Activated CD4-positive, alpha-beta memory T cell treated with anti-CD3 and anti-CD28 coated beads for 36 hours (primary cell): ENCODE measurements around the gene MAST4. TPM values are rescaled to one million over a fixed set of nuclear protein-coding genes. Genes with fewer than 3 reads are reported as not detected.

Experiments
- CTCF ChIA-PET: fragments of 350-600 bp; sonication (Branson Sonifier 250); formaldehyde crosslinking; loops from one replicate; lab custom pipeline; 2021; ENCODE audit warnings: antibody characterized with exemption, inconsistent platforms; lab: Charles Lee
- POLR2A ChIA-PET: fragments of 350-600 bp; sonication (Branson Sonifier 250); formaldehyde crosslinking; loops from one replicate; lab custom pipeline; 2021; ENCODE audit warnings: antibody characterized with exemption; lab: Charles Lee
- DNase-seq: peaks from one replicate; pipeline ENCODE4 v3.0.0-alpha.2; 2020
- H3K27ac Mint-ChIP-seq: one replicate; pipeline ENCODE4 v1.8.0; 2021; ENCODE audit warnings: mixed read lengths
- H3K27me3 Mint-ChIP-seq: one replicate; pipeline ENCODE4 v1.8.0; 2021; ENCODE audit warnings: mixed read lengths
- H3K36me3 Mint-ChIP-seq: one replicate; pipeline ENCODE4 v1.8.0; 2021; ENCODE audit warnings: mixed read lengths
- H3K4me1 Mint-ChIP-seq: one replicate; pipeline ENCODE4 v1.8.0; 2021; ENCODE audit warnings: low read depth, mixed read lengths
- H3K4me3 Mint-ChIP-seq: one replicate; pipeline ENCODE4 v1.8.0; 2021; ENCODE audit warnings: mild to moderate bottlenecking, mixed read lengths
- H3K9me3 Mint-ChIP-seq: one replicate; pipeline ENCODE4 v1.8.0; 2021; ENCODE audit warnings: mixed read lengths
- intact Hi-C: fragments of 100-400 bp; cut with micrococcal nuclease; formaldehyde crosslinking; loops from one replicate; pipeline ENCODE4 v1.15.1; 2023
- total RNA-seq, 2 experiments: library from RNA; stranded (reverse); gene quantifications; one replicate each; pipeline ENCODE4 v1.2.3, GENCODE V29; 2021

MAST4 gene
- total RNA-seq, 2 experiments from 2014 or later: 30.2 to 30.3 TPM

DNA sequence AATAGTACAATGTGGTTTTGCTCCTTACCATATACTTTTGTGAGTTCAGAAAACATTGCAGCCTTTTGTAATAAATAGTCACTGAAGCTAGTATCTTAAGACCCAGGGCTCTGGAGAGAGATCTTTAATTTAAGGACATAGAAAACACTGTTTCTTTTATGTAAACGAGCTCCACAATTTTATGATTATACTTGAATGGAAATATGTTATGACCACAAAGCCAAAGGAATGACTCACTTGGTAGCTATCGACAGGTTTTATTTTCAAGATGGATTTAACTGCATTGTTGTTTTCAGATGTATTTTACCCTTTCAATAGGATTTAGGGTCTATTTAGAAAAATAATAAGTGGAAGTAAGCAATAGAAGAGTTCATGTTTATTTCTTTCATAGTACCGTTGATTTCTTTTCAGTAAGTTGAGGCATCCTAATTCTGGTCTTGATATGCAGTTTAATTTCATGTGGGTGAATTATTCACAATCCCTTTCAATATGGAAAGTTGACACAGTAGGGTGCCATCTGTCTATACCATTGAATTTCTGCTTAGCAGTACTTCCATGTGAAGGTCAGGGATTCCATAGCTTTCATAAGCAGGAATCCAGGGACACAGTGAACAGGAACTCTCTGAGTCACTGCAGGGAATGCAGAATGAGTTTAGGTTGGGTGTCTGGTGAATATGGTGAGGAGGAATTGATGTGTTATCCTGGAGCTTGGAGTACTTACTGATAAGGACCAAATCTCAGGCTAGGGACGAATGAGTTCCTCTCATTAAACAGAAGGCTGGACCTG lies 442.8 kb downstream of the MAST4 start:
- H3K4me3 Mint-ChIP-seq: no peak overlapping the region
- ChIA-PET CTCF (interaction anchor here (0.9 to 1.1 kb wide), 2 partner anchors 12 to 226 kb away, joined by 3 read pairs; no protein-coding TSS in a partner anchor), POLR2A (no interaction called here)
- no peaks in the 10 kb centered on the region for H3K27me3 Mint-ChIP-seq
- H3K9me3 Mint-ChIP-seq: no peaks in the 10 kb centered on the region
- H3K27ac Mint-ChIP-seq: no peak overlapping the region
- H3K4me1 Mint-ChIP-seq: peaks cover 30% of the 10 kb centered on the region
- intact Hi-C loops: no loop called here
- H3K36me3 Mint-ChIP-seq: no peaks in the 10 kb centered on the region
- no peak for DNase-seq

- CTCF ChIA-PET: no interaction called here
- no peaks in the 10 kb centered on the region for H3K36me3 Mint-ChIP-seq
- intact Hi-C loops: no loop called here
- no peak overlapping the region for H3K27ac Mint-ChIP-seq
- no peaks in the 10 kb centered on the region for H3K27me3 Mint-ChIP-seq
- no peak overlapping the region for H3K4me3 Mint-ChIP-seq
- H3K4me1 Mint-ChIP-seq: peaks cover 19% of the 10 kb centered on the region
- DNase-seq: no peak
- no peaks in the 10 kb centered on the region for H3K9me3 Mint-ChIP-seq
- POLR2A ChIA-PET: interaction anchor here (1.6 kb wide), 1 partner anchor 11 kb away, joined by 3 read pairs; no protein-coding TSS in a partner anchor
Observed at GRCh38 chr5:67042176-67043003, 446.2 kb downstream of the MAST4 start.

DNA sequence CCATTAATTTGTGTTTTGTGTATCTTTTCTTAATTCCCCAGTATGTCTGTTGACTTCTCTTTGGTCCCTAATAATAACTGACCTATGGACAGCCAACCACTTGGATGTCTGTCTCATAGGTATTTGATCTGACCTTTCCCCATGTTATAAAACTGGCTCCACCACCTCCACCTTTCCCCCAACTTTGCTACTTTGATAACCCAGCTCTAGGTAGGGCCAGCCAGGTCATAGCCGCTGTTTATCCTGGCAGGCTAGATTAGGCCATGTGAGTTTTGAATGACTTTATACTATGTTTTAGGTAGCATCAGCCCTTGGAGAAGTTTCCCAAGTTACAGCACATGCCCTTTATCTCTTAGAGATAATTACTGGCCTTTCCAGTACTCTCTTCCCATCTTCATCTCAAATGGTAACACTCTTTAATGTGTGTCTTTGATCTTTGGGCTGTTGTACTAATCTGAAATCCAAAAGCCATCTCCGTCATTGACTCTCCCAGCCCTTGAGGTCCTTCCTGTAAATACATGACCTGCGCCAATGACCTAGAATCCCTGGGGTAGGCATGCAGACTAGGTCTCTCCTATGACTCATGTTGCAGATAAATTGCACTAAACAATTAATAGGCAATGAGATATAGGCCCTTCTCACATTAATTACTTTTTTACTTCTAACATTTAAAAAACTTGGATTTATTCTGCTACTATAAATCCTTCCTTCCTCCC lies 447.8 kb downstream of the MAST4 start:
- Mint-ChIP-seq H3K4me3 (no peak overlapping the region), H3K27ac (no peak overlapping the region), H3K36me3 (no peaks in the 10 kb centered on the region), H3K27me3 (no peaks in the 10 kb centered on the region), H3K9me3 (no peaks in the 10 kb centered on the region), H3K4me1 (peaks cover 11% of the 10 kb centered on the region)
- ChIA-PET POLR2A (no interaction called here), CTCF (no interaction called here)
- intact Hi-C loops: no loop called here
- no peak for DNase-seq

GRCh38 chr5:67045816-67046740 lies 449.9 kb downstream of the MAST4 start:
- no peaks in the 10 kb centered on the region for H3K9me3 Mint-ChIP-seq
- no peaks in the 10 kb centered on the region for H3K27me3 Mint-ChIP-seq
- H3K4me1 Mint-ChIP-seq: peaks cover 14% of the 10 kb centered on the region
- H3K27ac Mint-ChIP-seq: no peak overlapping the region
- intact Hi-C loops: no loop called here
- no peaks in the 10 kb centered on the region for H3K36me3 Mint-ChIP-seq
- DNase-seq: no peak
- ChIA-PET POLR2A (no interaction called here), CTCF (interaction anchor here (1.2 to 1.3 kb wide), 2 partner anchors 59 to 740 kb away, joined by 3 read pairs; no protein-coding TSS in a partner anchor)
- H3K4me3 Mint-ChIP-seq: no peak overlapping the region

- ChIA-PET CTCF (no interaction called here), POLR2A (no interaction called here)
- intact Hi-C loops: no loop called here
- Mint-ChIP-seq H3K4me1 (peaks cover 15% of the 10 kb centered on the region), H3K36me3 (no peaks in the 10 kb centered on the region), H3K4me3 (no peak overlapping the region), H3K27me3 (no peaks in the 10 kb centered on the region), H3K9me3 (no peaks in the 10 kb centered on the region), H3K27ac (no peak overlapping the region)
- no peak for DNase-seq
Observed at GRCh38 chr5:67047160-67047559, 451.0 kb downstream of the MAST4 start.

DNA sequence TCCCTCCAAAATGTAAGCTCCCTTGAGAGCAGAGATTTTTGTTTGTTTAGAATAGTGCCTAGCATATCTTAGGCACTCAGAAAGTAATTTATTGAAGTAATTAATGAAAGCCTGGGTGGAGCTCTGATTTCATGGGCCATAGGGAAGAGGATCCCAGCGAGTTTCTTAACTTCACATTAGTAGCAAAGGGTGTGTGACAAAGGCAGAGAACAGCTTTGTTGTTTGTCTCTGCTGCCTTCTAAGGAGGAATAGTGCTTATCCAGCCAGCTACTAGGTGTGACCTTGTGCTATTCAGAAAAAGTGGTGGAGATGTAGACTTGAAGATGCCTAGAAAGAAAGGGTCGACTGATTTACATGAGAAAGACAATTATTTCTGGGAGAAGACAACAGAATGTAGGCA lies 451.4 kb downstream of the MAST4 start:
- POLR2A ChIA-PET: no interaction called here
- CTCF ChIA-PET: no interaction called here
- Mint-ChIP-seq H3K27me3 (no peaks in the 10 kb centered on the region), H3K4me3 (no peak overlapping the region), H3K27ac (no peak overlapping the region), H3K4me1 (peaks cover 15% of the 10 kb centered on the region), H3K36me3 (no peaks in the 10 kb centered on the region), H3K9me3 (no peaks in the 10 kb centered on the region)
- intact Hi-C loops: no loop called here
- no peak for DNase-seq

DNA sequence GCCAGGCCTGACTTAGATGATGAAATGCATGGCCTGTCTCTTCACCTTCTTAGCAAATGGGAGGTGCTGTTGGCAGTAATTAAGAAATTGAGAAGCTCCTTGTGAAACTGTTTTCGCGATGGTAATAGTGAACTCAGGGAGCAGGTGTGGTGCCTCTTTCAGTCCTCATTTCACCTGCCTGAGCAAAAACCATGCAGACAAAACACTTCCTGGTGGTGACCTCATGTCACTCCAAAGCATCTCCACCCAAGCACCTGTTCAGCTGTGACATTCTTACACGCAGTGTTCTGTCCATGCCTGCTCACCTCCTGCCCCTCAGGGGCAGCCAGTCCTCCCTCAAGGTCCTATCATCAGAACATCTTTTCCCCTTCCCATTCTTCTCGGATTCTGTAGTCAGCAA lies 453.9 kb downstream of the MAST4 start:
- H3K27me3 Mint-ChIP-seq: no peaks in the 10 kb centered on the region
- ChIA-PET CTCF (interaction anchor here (0.8 kb wide), 2 partner anchors 17 to 35 kb away, joined by 3 to 4 read pairs; no protein-coding TSS in a partner anchor), POLR2A (no interaction called here)
- no peak overlapping the region for H3K4me3 Mint-ChIP-seq
- no peak overlapping the region for H3K27ac Mint-ChIP-seq
- intact Hi-C loops: no loop called here
- DNase-seq: no peak
- H3K4me1 Mint-ChIP-seq: peaks cover 15% of the 10 kb centered on the region
- H3K36me3 Mint-ChIP-seq: peaks cover 3% of the 10 kb centered on the region
- H3K9me3 Mint-ChIP-seq: no peaks in the 10 kb centered on the region

GRCh38 chr5:67050635-67051034 lies 454.4 kb downstream of the MAST4 start:
- H3K4me3 Mint-ChIP-seq: no peak overlapping the region
- DNase-seq: no peak
- H3K9me3 Mint-ChIP-seq: no peaks in the 10 kb centered on the region
- peaks cover 5% of the 10 kb centered on the region for H3K36me3 Mint-ChIP-seq
- H3K27ac Mint-ChIP-seq: no peak overlapping the region
- H3K4me1 Mint-ChIP-seq: peaks cover 15% of the 10 kb centered on the region
- ChIA-PET POLR2A (no interaction called here), CTCF (interaction anchor here (0.6 to 0.7 kb wide), 2 partner anchors 11 to 23 kb away, joined by 3 read pairs; no protein-coding TSS in a partner anchor)
- intact Hi-C loops: no loop called here
- H3K27me3 Mint-ChIP-seq: no peaks in the 10 kb centered on the region

DNA sequence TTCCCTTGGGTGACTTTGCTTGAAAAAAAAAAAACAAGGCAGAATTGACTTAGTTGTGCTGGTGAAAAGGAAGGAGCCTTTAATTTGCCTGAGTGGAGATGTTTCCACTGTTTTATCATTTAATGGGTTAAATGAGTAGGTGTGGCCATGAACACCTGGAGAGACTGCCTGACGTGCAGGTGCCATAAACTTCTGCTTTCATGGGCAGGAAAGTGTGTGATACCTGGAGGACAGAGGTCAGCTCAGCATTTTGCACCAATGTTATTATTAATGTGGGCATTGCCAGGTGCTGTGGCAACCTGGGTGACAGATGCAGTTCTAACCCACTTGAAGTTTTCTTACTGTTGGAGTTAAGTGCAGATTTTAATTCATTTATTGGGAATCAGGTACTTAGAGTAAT lies 455.0 kb downstream of the MAST4 start:
- POLR2A ChIA-PET: no interaction called here
- DNase-seq: no peak
- CTCF ChIA-PET: interaction anchor here (0.6 to 0.7 kb wide), 2 partner anchors 11 to 23 kb away, joined by 3 read pairs; no protein-coding TSS in a partner anchor
- Mint-ChIP-seq H3K4me3 (no peak overlapping the region), H3K36me3 (peaks cover 5% of the 10 kb centered on the region), H3K4me1 (peaks cover 15% of the 10 kb centered on the region), H3K27me3 (no peaks in the 10 kb centered on the region), H3K27ac (no peak overlapping the region), H3K9me3 (no peaks in the 10 kb centered on the region)
- intact Hi-C loops: no loop called here

DNA sequence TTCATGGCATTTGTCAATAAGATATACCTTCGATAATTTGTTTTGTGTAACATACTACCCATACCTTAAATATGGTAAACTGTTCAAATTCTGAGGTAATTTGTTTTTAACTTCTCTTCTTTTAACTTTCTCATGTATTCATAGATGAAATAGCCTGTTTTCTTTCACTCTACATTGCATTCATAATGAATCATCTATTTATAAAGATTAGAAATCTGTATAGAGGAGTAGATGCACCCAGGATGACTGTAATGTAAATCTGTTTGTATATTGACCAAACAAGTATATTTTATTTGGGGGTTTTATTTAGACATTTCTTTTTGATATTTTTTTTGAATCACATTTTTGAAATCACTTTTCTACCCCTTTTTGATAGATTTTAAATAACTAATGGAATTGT lies 455.8 kb downstream of the MAST4 start:
- H3K4me3 Mint-ChIP-seq: no peak overlapping the region
- no peaks in the 10 kb centered on the region for H3K9me3 Mint-ChIP-seq
- no peaks in the 10 kb centered on the region for H3K27me3 Mint-ChIP-seq
- H3K36me3 Mint-ChIP-seq: peaks cover 5% of the 10 kb centered on the region
- intact Hi-C loops: no loop called here
- H3K4me1 Mint-ChIP-seq: peaks cover 15% of the 10 kb centered on the region
- ChIA-PET POLR2A (no interaction called here), CTCF (no interaction called here)
- H3K27ac Mint-ChIP-seq: no peak overlapping the region
- no peak for DNase-seq

- POLR2A ChIA-PET: no interaction called here
- peaks cover 5% of the 10 kb centered on the region for H3K36me3 Mint-ChIP-seq
Observed at GRCh38 chr5:67053229-67053628, 457.0 kb downstream of the MAST4 start.

More at GRCh38 chr5:67053229-67053628, 457.0 kb downstream of the MAST4 start:
- no peak overlapping the region for H3K27ac Mint-ChIP-seq
- H3K27me3 Mint-ChIP-seq: no peaks in the 10 kb centered on the region
- intact Hi-C loops: no loop called here
- H3K4me3 Mint-ChIP-seq: no peak overlapping the region
- H3K4me1 Mint-ChIP-seq: peaks cover 15% of the 10 kb centered on the region
- no peaks in the 10 kb centered on the region for H3K9me3 Mint-ChIP-seq
- CTCF ChIA-PET: no interaction called here
- DNase-seq: no peak
